HepG2 (cell line): ENCODE data around the gene RFXAP. TPM values are rescaled to one million over a fixed set of nuclear protein-coding genes. Genes with fewer than 3 reads are reported as not detected.

Experiments
- ATAC-seq: fragments of 200-7000 bp; cut with Tn5 transposase; 3 replicates; pipeline ENCODE4 v1.9.1; 2020; ENCODE audit warnings: mild to moderate bottlenecking, moderate library complexity
- BruUV-seq: library from RNA; stranded (reverse); fragments of 400-500 nt; replicated peaks from 2 replicates; lab custom pipeline; 2021; lab: Mats Ljungman, UMichigan
- CTCF ChIA-PET: fragments of 300-600 bp; formaldehyde crosslinking; extraction: SDS; loops from one replicate; lab custom pipeline; 2021; ENCODE audit warnings: low total read pairs, inconsistent platforms, low intra/inter-chr PET ratio; lab: Yijun Ruan, JAX
- POLR2A ChIA-PET: fragments of 350-600 bp; sonication (Branson Sonifier 250); formaldehyde crosslinking; loops from one replicate; lab custom pipeline; 2020; ENCODE audit warnings: antibody characterized with exemption, inconsistent platforms; lab: Yijun Ruan, JAX
- DNase-seq: peaks from one replicate; pipeline ENCODE4 v3.0.0-alpha.2; 2015; ENCODE audit warnings: low spot score
- FAIRE-seq: peaks from 3 replicates; lab custom pipeline; 2011; peaks lifted over from hg19 to GRCh38; lab: Jason Lieb, UNC
- H2AFZ ChIP-seq: one replicate; pipeline ENCODE4 v1.6.1; 2011; ENCODE audit warnings: low read length, inconsistent platforms
- H3K27ac ChIP-seq: fragments of 300-600 bp; 3 replicates; pipeline ENCODE4 v1.8.0; 2011; ENCODE audit warnings: mixed run types, mild to moderate bottlenecking, mixed read lengths, low read length, inconsistent platforms; ENCODE audit not compliant: insufficient read depth; ENCODE audit errors: extremely low read length
- H3K27me3 ChIP-seq, 2 experiments: fragments of 200-600 bp in 1 of 2; 2 replicates in 1 of 2; 3 replicates in 1 of 2; pipeline versions ENCODE4 v1.6.0 to v1.8.0; 2011; ENCODE audit warnings: low read length in 2 of 2, mild to moderate bottlenecking in 2 of 2, moderate library complexity in 2 of 2, inconsistent platforms in 1 of 2; ENCODE audit not compliant: insufficient read depth in 2 of 2, control insufficient read depth in 1 of 2
- H3K36me3 ChIP-seq, 2 experiments: fragments of 200-600 bp in 1 of 2; replicated peaks in 1 of 2; 2 replicates in 1 of 2; 3 replicates in 1 of 2; pipeline versions ENCODE4 v1.5.1 to v1.8.0; 2011; ENCODE audit warnings: low read length in 2 of 2, inconsistent platforms in 1 of 2; ENCODE audit not compliant: insufficient read depth in 2 of 2, control insufficient read depth in 1 of 2
- H3K4me1 ChIP-seq: 2 replicates; pipeline ENCODE4 v1.5.1; 2012; ENCODE audit warnings: low read length, inconsistent platforms; ENCODE audit not compliant: insufficient read depth
- H3K4me2 ChIP-seq: 2 replicates; pipeline ENCODE4 v1.6.0; 2011; ENCODE audit warnings: low read depth, low read length, inconsistent platforms
- H3K4me3 ChIP-seq, 3 experiments: fragments of 200-600 bp in 1 of 3; sonication (generic), shearing (Covaris generic) in 1 of 3; replicated peaks in 1 of 3; 2 replicates each; pipeline ENCODE4 v1.5.1; 2011 to 2016; ENCODE audit warnings: low read length in 3 of 3, inconsistent platforms in 2 of 3, low read depth in 2 of 3, mild to moderate bottlenecking in 2 of 3, control low read depth in 1 of 3, mixed read lengths in 1 of 3; ENCODE audit not compliant: insufficient read depth in 1 of 3
- H3K79me2 ChIP-seq: one replicate; pipeline ENCODE4 v1.6.1; 2011; ENCODE audit warnings: low read length, inconsistent platforms; ENCODE audit not compliant: insufficient read depth
- H3K9ac ChIP-seq: 2 replicates; pipeline ENCODE4 v1.6.0; 2011; ENCODE audit warnings: mild to moderate bottlenecking, low read depth, low read length, inconsistent platforms; ENCODE audit not compliant: insufficient read depth
- H3K9me3 ChIP-seq: 2 replicates; pipeline ENCODE4 v1.5.1; 2012; ENCODE audit warnings: mild to moderate bottlenecking, low read length
- H4K20me1 ChIP-seq: 2 replicates; pipeline ENCODE4 v1.6.0; 2011; ENCODE audit warnings: inconsistent platforms, mild to moderate bottlenecking, low read length, moderate library complexity; ENCODE audit not compliant: insufficient read depth
- AGO1 ChIP-seq: fragments of 200-400 bp; formaldehyde crosslinking; IDR thresholded peaks from 2 replicates; pipeline ENCODE4 v1.6.1; 2017; ENCODE audit warnings: mild to moderate bottlenecking, low read depth, low read length, moderate library complexity; ENCODE audit not compliant: poor library complexity, severe bottlenecking
- CREBL2 ChIP-seq: sonication (generic); formaldehyde crosslinking; IDR thresholded peaks from 2 replicates; pipeline ENCODE4 v1.8.1; 2023; ENCODE audit warnings: missing genetic modification reagents, mild to moderate bottlenecking, borderline replicate concordance
- DNMT1 ChIP-seq: sonication (generic); formaldehyde crosslinking; IDR thresholded peaks from 2 replicates; pipeline ENCODE4 v1.5.1; 2020; ENCODE audit warnings: mild to moderate bottlenecking, missing genetic modification reagents
- EEA1 ChIP-seq: sonication (generic); formaldehyde crosslinking; IDR thresholded peaks from 2 replicates; pipeline ENCODE4 v1.5.1; 2020; ENCODE audit warnings: mild to moderate bottlenecking, missing genetic modification reagents, borderline replicate concordance
- GLI4 ChIP-seq: sonication (generic); formaldehyde crosslinking; IDR thresholded peaks from 2 replicates; pipeline ENCODE4 v1.5.1; 2020; ENCODE audit warnings: missing genetic modification reagents, mild to moderate bottlenecking, moderate library complexity, borderline replicate concordance
- NR0B2 ChIP-seq: sonication (generic); formaldehyde crosslinking; IDR thresholded peaks from 2 replicates; pipeline ENCODE4 v1.4.0; 2020; ENCODE audit warnings: mild to moderate bottlenecking, missing genetic modification reagents
- NR3C1 ChIP-seq: sonication (generic); formaldehyde crosslinking; IDR thresholded peaks from 2 replicates; pipeline ENCODE4 v1.4.0; 2020; ENCODE audit warnings: missing genetic modification reagents
- ZFAT ChIP-seq: sonication (generic); formaldehyde crosslinking; conservative IDR thresholded peaks from 2 replicates; pipeline ENCODE4 v1.8.1; 2023; ENCODE audit warnings: missing genetic modification reagents, inconsistent platforms
- ZNF329 ChIP-seq: sonication (generic); formaldehyde crosslinking; IDR thresholded peaks from 2 replicates; pipeline ENCODE4 v1.9.0; 2021; ENCODE audit warnings: low read depth, mild to moderate bottlenecking, missing genetic modification reagents
- ZNF552 ChIP-seq: sonication (generic); formaldehyde crosslinking; IDR thresholded peaks from 2 replicates; pipeline ENCODE4 v1.9.0; 2022; ENCODE audit warnings: missing genetic modification reagents, mild to moderate bottlenecking, borderline replicate concordance
- ZNF790 ChIP-seq: sonication (generic); formaldehyde crosslinking; IDR thresholded peaks from 2 replicates; pipeline ENCODE4 v1.8.0; 2022; ENCODE audit warnings: missing genetic modification reagents, mild to moderate bottlenecking, borderline replicate concordance
- ZSCAN25 ChIP-seq: sonication (generic); formaldehyde crosslinking; IDR thresholded peaks from 2 replicates; pipeline ENCODE4 v1.8.0; 2022; ENCODE audit warnings: mild to moderate bottlenecking, missing genetic modification reagents
- in situ Hi-C: cut with HindIII; loops from 2 replicates; pipeline ENCODE4 v1.10.0; 2017; ENCODE audit warnings: low pct_unique_long_range_greater_than_20kb; ENCODE audit not compliant: extremely low pct_ligation_motif_present
- intact Hi-C: fragments of 100-400 bp; cut with micrococcal nuclease; formaldehyde crosslinking; loops from one replicate; pipeline ENCODE4 v1.10.0; 2022; ENCODE audit not compliant: unreplicated experiment
- polyA plus RNA-seq, 8 experiments: library from polyadenylated mRNA; depleted of rRNA in 3 of 8; stranded (reverse) in 7 of 8; unstranded in 1 of 8; fragments of >200 nt; fragmentation: Illumina TruSeq in 4 of 8; extraction: Trizol in 4 of 8; gene quantifications; 2 replicates each; pipeline versions ENCODE4 v1.2.1 to v1.2.3, GENCODE V29; 2011 to 2016; ENCODE audit warnings: low read depth in 4 of 8, missing spikeins in 1 of 8, mixed read lengths in 1 of 8; ENCODE audit not compliant: insufficient read depth in 1 of 8
- total RNA-seq, 5 experiments: library from RNA; depleted of rRNA; stranded (reverse); fragments of >200 nt; fragmentation: Illumina TruSeq; extraction: Trizol; gene quantifications; 2 replicates each; pipeline ENCODE4 v1.2.3, GENCODE V29; 2016; ENCODE audit warnings: low read depth in 1 of 5

Gene RFXAP
- total and polyA plus RNA-seq, 2 of the 13 experiments (the other 11 are each of a cell fraction or from before 2014, with no cell fraction given) = 1.8 to 7.9 TPM

- BruUV-seq = no TSS peak
- Histone ChIP-seq H3K79me2 (no peaks in the 10 kb centered on the region), H3K36me3 (peaks cover 2 to 12% of the 10 kb centered on the region in 2 experiments; a peak in 4 of 5 replicates), H3K27me3 (no peaks in the 10 kb centered on the region), H3K4me1 (peaks cover 11% of the 10 kb centered on the region), H3K4me2 (no peak overlapping the region), H3K9ac (no peak overlapping the region), H4K20me1 (no peaks in the 10 kb centered on the region), H3K4me3 (no peak overlapping the region), H3K27ac (no peak overlapping the region), H2AFZ (no peak overlapping the region), H3K9me3 (no peaks in the 10 kb centered on the region)
- no peak for DNase-seq
- no peak for FAIRE-seq
- intact Hi-C loops = no loop called here
- ATAC-seq = no peak
- ChIA-PET POLR2A (no interaction called here), CTCF (interaction anchor here (3.5 kb wide), 1 partner anchor 124 kb away, joined by 39 read pairs; no protein-coding TSS in a partner anchor)
- TF ChIP-seq GLI4 (CRISPR knock-in tag) (no peak), EEA1 (no peak), ZNF790 (CRISPR knock-in tag) (no peak), CREBL2 (no peak), ZNF552 (CRISPR knock-in tag) (no peak), ZSCAN25 (CRISPR knock-in tag) (no peak), NR3C1 (no peak), NR0B2 (CRISPR knock-in tag) (no peak), ZFAT (no peak), AGO1 (no peak), ZNF329 (no peak), DNMT1 (CRISPR knock-in tag) (no peak)
- in situ Hi-C loops = loop anchor here (5.0 kb wide), 1 partner anchor 125 kb away; no protein-coding TSS in a partner anchor
Observed at GRCh38 chr13:36857253-36857652, 38.2 kb downstream of the RFXAP start.
